ENCODE measurements around the gene CDH4. TPM values are rescaled to one million over a fixed set of nuclear protein-coding genes. Genes with fewer than 3 reads are reported as not detected.

CDH4 gene
- total and polyA plus RNA-seq, 2 of the 13 experiments (the other 11 are each of a cell fraction or from before 2014, with no cell fraction given) = not detected

DNA sequence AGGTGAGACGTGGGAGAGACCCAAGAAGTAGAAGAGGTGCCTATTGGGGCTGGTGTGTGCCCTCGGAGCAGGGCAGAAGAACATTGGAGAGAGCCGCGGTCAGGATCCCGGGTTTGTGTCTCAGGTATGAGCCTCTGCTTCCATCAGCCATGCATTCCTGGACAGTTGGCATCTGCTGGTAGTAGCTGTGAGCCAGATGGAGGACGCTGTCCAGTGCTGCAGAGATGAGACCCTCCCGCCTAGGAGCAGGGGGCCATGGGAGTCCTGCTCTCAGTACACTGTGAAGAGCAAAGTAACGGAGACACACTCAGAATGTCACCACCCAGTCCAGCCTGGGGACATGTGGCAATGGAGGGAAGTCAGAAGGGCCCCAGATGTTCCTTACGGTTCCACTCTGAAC is 108.2 kb downstream of the CDH4 start (continued):
- TF ChIP-seq, protein P1, sequence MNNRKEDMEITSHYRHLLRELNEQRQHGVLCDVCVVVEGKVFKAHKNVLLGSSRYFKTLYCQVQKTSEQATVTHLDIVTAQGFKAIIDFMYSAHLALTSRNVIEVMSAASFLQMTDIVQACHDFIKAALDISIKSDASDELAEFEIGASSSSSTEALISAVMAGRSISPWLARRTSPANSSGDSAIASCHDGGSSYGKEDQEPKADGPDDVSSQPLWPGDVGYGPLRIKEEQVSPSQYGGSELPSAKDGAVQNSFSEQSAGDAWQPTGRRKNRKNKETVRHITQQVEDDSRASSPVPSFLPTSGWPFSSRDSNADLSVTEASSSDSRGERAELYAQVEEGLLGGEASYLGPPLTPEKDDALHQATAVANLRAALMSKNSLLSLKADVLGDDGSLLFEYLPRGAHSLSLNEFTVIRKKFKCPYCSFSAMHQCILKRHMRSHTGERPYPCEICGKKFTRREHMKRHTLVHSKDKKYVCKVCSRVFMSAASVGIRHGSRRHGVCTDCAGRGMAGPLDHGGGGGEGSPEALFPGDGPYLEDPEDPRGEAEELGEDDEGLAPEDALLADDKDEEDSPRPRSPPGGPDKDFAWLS (CRISPR knock-in tag; IDR thresholded peaks at IDR 0.05; ENCODE audit: borderline replicate concordance) = no peak
- TF ChIP-seq HNRNPUL1 (IDR thresholded peaks at IDR 0.05; ENCODE audit: low read depth, low read length) (no peak), ZNF468 (CRISPR knock-in tag; IDR thresholded peaks at IDR 0.05) (no peak)

DNA sequence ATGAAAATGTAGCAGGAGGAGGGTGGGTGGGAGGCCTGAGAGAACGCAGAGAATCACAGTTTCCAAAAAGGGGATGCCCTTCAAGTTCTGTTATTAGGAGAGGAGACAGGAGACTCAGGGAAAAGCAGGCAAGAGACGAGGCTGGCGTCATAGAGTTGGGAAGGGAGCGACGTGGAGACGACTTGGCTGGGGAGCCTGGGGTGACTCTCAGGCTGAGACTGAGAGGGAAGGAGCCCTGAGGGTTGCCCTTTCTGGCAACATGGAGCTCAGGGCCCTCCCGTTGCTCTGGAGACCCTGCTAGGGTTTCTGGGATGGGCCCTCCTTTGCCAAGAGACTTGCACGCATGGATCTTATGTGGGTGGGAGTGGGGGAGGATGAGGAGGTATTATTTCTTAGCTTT is 108.9 kb downstream of the CDH4 start:
- Histone ChIP-seq H3K36me3 (replicated peaks in 1 of 2; ENCODE audit: control insufficient read depth in 1 of 2, insufficient read depth in 2 of 2, low read length in 2 of 2) (no peaks in the 10 kb centered on the region), H3K4me2 (ENCODE audit: low read depth, low read length) (no peak overlapping the region), H3K4me1 (ENCODE audit: insufficient read depth, low read length) (no peaks in the 10 kb centered on the region), H2AFZ (ENCODE audit: low read length) (no peak overlapping the region), H3K9me3 (ENCODE audit: low read length) (no peaks in the 10 kb centered on the region), H3K4me3 (replicated peaks in 1 of 3; ENCODE audit: insufficient read depth in 1 of 3, low read depth in 2 of 3, low read length in 3 of 3) (no peak overlapping the region), H4K20me1 (ENCODE audit: insufficient read depth, low read length) (no peaks in the 10 kb centered on the region), H3K27ac (ENCODE audit: extremely low read length, insufficient read depth, low read length) (no peak overlapping the region), H3K79me2 (ENCODE audit: insufficient read depth, low read length) (no peaks in the 10 kb centered on the region), H3K9ac (ENCODE audit: insufficient read depth, low read depth, low read length) (no peak overlapping the region), H3K27me3 (ENCODE audit: control insufficient read depth in 1 of 2, insufficient read depth in 2 of 2, low read length in 2 of 2) (peaks cover 25 to 72% of the 10 kb centered on the region in 2 experiments; a peak in 4 of 5 replicates)
- ATAC-seq (no peak), DNase-seq (ENCODE audit: low spot score) (no peak), FAIRE-seq (no peak)
- in situ Hi-C loops (cut with HindIII; ENCODE audit: extremely low pct_ligation_motif_present, low pct_unique_long_range_greater_than_20kb) (no loop called here), intact Hi-C loops (cut with micrococcal nuclease; ENCODE audit: unreplicated experiment) (no loop called here)
- 15% methylated on average over 8 of the region's 8 CpGs for WGBS (ENCODE audit: low lambda C conversion rate)
- POLR2A ChIA-PET = no interaction called here
- BruUV-seq (replicated peaks) = no TSS peak
- CTCF ChIA-PET (ENCODE audit: low intra/inter-chr PET ratio, low total read pairs) = no interaction called here
- TF ChIP-seq, protein P2, sequence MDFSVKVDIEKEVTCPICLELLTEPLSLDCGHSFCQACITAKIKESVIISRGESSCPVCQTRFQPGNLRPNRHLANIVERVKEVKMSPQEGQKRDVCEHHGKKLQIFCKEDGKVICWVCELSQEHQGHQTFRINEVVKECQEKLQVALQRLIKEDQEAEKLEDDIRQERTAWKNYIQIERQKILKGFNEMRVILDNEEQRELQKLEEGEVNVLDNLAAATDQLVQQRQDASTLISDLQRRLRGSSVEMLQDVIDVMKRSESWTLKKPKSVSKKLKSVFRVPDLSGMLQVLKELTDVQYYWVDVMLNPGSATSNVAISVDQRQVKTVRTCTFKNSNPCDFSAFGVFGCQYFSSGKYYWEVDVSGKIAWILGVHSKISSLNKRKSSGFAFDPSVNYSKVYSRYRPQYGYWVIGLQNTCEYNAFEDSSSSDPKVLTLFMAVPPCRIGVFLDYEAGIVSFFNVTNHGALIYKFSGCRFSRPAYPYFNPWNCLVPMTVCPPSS (IDR thresholded peaks at IDR 0.05) = no peak
- TF ChIP-seq HNRNPUL1 (IDR thresholded peaks at IDR 0.05; ENCODE audit: low read depth, low read length) (no peak), ZNF256 (CRISPR knock-in tag; conservative IDR thresholded peaks at IDR 0.05) (no peak), ZNF432 (CRISPR knock-in tag; IDR thresholded peaks at IDR 0.05; ENCODE audit: borderline replicate concordance) (no peak), ZBTB38 (CRISPR knock-in tag; IDR thresholded peaks at IDR 0.05) (no peak), HCFC1 (IDR thresholded peaks at IDR 0.05; ENCODE audit: low read depth, low read length) (no peak), SP4 (CRISPR knock-in tag; IDR thresholded peaks at IDR 0.05) (no peak), NRL (CRISPR knock-in tag; IDR thresholded peaks at IDR 0.05; ENCODE audit: borderline replicate concordance) (no peak), ZNF747 (CRISPR knock-in tag; IDR thresholded peaks at IDR 0.05; ENCODE audit: borderline replicate concordance) (no peak), ZNF44 (CRISPR knock-in tag; IDR thresholded peaks at IDR 0.05) (no peak), ZMYM2 (CRISPR knock-in tag; IDR thresholded peaks at IDR 0.05) (no peak), ZKSCAN8 (CRISPR knock-in tag; IDR thresholded peaks at IDR 0.05; ENCODE audit: borderline replicate concordance) (no peak)
- TF ChIP-seq, protein P3, sequence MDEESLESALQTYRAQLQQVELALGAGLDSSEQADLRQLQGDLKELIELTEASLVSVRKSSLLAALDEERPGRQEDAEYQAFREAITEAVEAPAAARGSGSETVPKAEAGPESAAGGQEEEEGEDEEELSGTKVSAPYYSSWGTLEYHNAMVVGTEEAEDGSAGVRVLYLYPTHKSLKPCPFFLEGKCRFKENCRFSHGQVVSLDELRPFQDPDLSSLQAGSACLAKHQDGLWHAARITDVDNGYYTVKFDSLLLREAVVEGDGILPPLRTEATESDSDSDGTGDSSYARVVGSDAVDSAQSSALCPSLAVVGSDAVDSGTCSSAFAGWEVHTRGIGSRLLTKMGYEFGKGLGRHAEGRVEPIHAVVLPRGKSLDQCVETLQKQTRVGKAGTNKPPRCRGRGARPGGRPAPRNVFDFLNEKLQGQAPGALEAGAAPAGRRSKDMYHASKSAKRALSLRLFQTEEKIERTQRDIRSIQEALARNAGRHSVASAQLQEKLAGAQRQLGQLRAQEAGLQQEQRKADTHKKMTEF (CRISPR knock-in tag; IDR thresholded peaks at IDR 0.05) = no peak
- TF ChIP-seq, protein P4, sequence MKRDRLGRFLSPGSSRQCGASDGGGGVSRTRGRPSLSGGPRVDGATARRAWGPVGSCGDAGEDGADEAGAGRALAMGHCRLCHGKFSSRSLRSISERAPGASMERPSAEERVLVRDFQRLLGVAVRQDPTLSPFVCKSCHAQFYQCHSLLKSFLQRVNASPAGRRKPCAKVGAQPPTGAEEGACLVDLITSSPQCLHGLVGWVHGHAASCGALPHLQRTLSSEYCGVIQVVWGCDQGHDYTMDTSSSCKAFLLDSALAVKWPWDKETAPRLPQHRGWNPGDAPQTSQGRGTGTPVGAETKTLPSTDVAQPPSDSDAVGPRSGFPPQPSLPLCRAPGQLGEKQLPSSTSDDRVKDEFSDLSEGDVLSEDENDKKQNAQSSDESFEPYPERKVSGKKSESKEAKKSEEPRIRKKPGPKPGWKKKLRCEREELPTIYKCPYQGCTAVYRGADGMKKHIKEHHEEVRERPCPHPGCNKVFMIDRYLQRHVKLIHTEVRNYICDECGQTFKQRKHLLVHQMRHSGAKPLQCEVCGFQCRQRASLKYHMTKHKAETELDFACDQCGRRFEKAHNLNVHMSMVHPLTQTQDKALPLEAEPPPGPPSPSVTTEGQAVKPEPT (CRISPR knock-in tag; IDR thresholded peaks at IDR 0.05; ENCODE audit: low read depth) = no peak
- TF ChIP-seq, protein P5, sequence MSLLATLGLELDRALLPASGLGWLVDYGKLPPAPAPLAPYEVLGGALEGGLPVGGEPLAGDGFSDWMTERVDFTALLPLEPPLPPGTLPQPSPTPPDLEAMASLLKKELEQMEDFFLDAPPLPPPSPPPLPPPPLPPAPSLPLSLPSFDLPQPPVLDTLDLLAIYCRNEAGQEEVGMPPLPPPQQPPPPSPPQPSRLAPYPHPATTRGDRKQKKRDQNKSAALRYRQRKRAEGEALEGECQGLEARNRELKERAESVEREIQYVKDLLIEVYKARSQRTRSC (CRISPR knock-in tag; IDR thresholded peaks at IDR 0.05; ENCODE audit: low read depth) = no peak

Measured in HepG2 (cell line).